ENCODE results near the gene CCDC157.

Gene CCDC157

GRCh38 chr22:30312053-30312452 lies 44.8 kb upstream of the CCDC157 start:
- FAIRE-seq (no peak), DNase-seq (ENCODE audit: insufficient read length, low spot score) (no peak)
- TF ChIP-seq, protein P1, sequence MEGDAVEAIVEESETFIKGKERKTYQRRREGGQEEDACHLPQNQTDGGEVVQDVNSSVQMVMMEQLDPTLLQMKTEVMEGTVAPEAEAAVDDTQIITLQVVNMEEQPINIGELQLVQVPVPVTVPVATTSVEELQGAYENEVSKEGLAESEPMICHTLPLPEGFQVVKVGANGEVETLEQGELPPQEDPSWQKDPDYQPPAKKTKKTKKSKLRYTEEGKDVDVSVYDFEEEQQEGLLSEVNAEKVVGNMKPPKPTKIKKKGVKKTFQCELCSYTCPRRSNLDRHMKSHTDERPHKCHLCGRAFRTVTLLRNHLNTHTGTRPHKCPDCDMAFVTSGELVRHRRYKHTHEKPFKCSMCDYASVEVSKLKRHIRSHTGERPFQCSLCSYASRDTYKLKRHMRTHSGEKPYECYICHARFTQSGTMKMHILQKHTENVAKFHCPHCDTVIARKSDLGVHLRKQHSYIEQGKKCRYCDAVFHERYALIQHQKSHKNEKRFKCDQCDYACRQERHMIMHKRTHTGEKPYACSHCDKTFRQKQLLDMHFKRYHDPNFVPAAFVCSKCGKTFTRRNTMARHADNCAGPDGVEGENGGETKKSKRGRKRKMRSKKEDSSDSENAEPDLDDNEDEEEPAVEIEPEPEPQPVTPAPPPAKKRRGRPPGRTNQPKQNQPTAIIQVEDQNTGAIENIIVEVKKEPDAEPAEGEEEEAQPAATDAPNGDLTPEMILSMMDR (IDR thresholded peaks at IDR 0.05; ENCODE audit: insufficient read depth, missing control alignments): no peak

DNA sequence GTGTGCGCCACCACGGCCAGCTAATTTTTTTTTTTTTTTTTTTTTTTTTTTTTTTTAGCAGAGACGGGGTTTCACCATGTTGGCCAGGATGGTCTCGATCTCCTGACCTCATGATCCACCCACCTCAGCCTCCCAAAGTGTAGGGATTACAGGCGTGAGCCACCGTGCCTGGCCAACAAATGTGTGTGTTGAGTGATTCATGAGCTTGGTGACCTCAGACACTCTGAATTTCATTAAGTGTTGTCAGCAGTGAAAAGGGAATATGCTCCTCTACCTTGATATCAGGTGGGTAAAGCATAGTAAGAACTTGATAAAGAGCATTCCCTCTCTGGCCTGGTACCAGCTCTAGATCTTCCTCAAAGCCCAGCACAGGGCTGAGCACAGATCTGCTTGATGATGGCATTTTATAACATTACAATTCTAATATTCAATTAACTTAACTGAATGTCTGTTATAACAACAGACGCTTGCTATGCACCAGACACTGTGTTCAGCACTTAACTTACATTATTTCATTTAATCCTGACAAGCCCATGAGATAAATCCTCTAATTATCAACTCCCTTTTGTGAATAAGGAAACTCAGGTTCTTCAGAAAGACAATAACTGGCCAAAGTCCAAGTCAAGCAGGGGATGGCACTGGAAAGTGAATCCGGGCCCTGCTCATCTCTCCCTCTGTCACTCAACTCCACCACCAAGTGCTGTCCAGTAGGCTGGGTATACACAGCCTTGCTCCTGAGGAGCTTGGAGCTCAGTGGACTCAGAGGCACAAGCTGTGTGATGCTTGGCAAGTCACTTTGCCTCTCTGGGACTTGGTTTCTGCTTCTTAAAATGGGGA lies 43.1 kb upstream of the CCDC157 start:
- TF ChIP-seq, protein P1 (IDR thresholded peaks at IDR 0.05; ENCODE audit: insufficient read depth, missing control alignments): no peak
- FAIRE-seq: no peak
- no peak for DNase-seq (ENCODE audit: insufficient read length, low spot score)

DNA sequence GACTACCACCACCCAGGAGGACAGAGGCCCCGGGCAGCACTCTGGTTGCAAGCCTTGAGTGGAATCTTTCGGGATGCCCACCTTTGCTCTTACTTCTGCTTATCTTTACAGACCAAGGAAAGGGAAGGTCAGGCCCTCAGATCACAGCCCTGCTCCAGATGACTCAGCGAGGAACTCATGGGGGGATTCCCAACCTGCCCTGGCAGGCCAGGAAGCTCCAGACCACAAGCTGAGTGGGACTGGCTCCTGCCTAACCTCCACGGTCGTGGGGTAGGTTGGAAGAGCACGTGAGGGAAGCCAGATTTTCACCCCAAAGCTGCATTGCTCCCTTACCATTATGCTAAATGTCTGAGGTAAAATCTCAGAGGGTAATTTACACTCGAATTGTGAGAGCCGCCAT lies 41.9 kb upstream of the CCDC157 start:
- no peak for DNase-seq (ENCODE audit: insufficient read length, low spot score)
- TF ChIP-seq, protein P1 (IDR thresholded peaks at IDR 0.05; ENCODE audit: insufficient read depth, missing control alignments): no peak

GRCh38 chr22:30315962-30316576 lies 40.7 kb upstream of the CCDC157 start:
- TF ChIP-seq, protein P1 (IDR thresholded peaks at IDR 0.05; ENCODE audit: insufficient read depth, missing control alignments): no peak
- FAIRE-seq (no peak), DNase-seq (ENCODE audit: insufficient read length, low spot score) (no peak)

More for the DNA sequence above, 41.9 kb upstream of the CCDC157 start:
- FAIRE-seq: no peak

DNA sequence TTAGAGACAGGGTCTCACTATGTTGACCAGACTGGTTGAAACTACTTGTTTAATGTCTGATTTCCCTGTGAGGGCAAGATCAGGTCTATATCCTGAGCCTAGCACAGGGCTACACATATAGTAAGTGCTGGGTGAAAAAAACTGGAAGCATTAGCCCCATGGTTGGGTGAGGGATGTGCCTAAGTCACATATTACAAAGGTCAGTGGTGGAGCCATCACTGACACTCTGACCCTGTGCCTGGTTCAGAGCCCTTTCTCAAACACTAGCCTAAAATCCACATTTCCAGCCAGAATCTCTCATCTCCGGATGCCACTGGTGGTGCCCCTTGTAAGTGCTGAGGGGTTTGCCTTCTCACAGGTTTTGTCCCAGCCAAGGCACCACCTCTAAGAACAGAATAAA lies 39.0 kb upstream of the CCDC157 start:
- DNase-seq (ENCODE audit: insufficient read length, low spot score) (no peak), FAIRE-seq (no peak)
- TF ChIP-seq, protein P1 (IDR thresholded peaks at IDR 0.05; ENCODE audit: insufficient read depth, missing control alignments): no peak

DNA sequence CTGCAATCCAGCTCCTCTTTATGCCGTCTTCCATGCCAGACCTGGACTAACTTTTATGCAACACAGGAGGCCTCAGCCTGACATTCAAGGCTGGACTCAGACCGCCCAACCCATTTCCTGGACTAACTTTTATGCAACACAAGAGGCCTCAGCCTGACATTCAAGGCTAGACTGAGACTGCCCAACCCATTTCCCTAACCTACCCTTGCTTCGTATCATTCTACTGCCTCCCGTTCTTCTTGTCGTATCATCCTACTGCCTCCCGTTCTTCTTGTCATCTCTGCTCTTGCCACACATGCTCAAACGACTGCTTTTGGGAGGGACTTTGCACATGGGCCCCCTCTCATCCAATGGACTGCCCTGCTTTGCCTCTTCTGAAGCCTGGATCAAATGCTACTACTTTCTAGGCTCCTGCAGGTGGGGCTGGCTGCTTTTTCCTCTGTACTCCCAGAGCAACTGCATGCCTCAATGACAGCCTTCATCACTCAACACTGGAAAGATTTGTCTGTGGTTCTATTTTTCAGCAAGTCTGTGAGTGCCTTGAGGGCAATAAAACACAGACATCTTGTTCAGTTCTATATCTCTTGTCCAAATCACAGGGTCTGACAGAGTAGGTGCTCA lies 37.9 kb upstream of the CCDC157 start:
- TF ChIP-seq, protein P1 (IDR thresholded peaks at IDR 0.05; ENCODE audit: insufficient read depth, missing control alignments): no peak
- DNase-seq (ENCODE audit: insufficient read length, low spot score) (no peak), FAIRE-seq (no peak)
